UCSD-AML1 (cell line): ENCODE results near the gene LRRC75A.

ENCODE experiments used
- DNase-seq: peaks from one replicate; lab custom pipeline; 2025; ENCODE audit not compliant: unreplicated experiment; lab: John Stamatoyannopoulos, UW

LRRC75A gene

GRCh38 chr17:16494059-16494458 lies 2.1 kb upstream of the LRRC75A start:
- no peak for DNase-seq

- no peak for DNase-seq
These were observed 1.6 kb upstream of the LRRC75A start for GRCh38 chr17:16493531-16494046.

GRCh38 chr17:16492613-16493530 lies 879 bp upstream of the LRRC75A start:
- no peak for DNase-seq

- DNase-seq, result no peak
These were observed 776 bp downstream of the LRRC75A start for GRCh38 chr17:16491131-16491702.

GRCh38 chr17:16489431-16489830 lies 2.6 kb downstream of the LRRC75A start:
- no peak for DNase-seq

GRCh38 chr17:16488968-16489337 lies 3.0 kb downstream of the LRRC75A start:
- DNase-seq, result no peak

GRCh38 chr17:16488186-16488967 lies 3.6 kb downstream of the LRRC75A start:
- DNase-seq, result no peak

- DNase-seq, result no peak
These were observed 5.4 kb downstream of the LRRC75A start for GRCh38 chr17:16486373-16487250.

- DNase-seq, result no peak
These were observed 7.4 kb downstream of the LRRC75A start for GRCh38 chr17:16484445-16485175.

- no peak for DNase-seq
These were observed 8.9 kb downstream of the LRRC75A start for GRCh38 chr17:16483021-16483645.

GRCh38 chr17:16482253-16482652 lies 9.7 kb downstream of the LRRC75A start:
- no peak for DNase-seq

- DNase-seq, result no peak
These were observed 11.0 kb downstream of the LRRC75A start for GRCh38 chr17:16480995-16481394.

GRCh38 chr17:16479264-16479663 lies 12.7 kb downstream of the LRRC75A start:
- no peak for DNase-seq

GRCh38 chr17:16478649-16479048 lies 13.3 kb downstream of the LRRC75A start:
- DNase-seq, result no peak

- no peak for DNase-seq
These were observed 14.3 kb downstream of the LRRC75A start for GRCh38 chr17:16477666-16478065.

GRCh38 chr17:16477255-16477654 lies 14.7 kb downstream of the LRRC75A start:
- no peak for DNase-seq

GRCh38 chr17:16475179-16475704 lies 16.8 kb downstream of the LRRC75A start:
- DNase-seq, result no peak

GRCh38 chr17:16474012-16474725 lies 17.8 kb downstream of the LRRC75A start:
- no peak for DNase-seq
